IPS-18c (cell line): ENCODE measurements around the gene FAM89A.
"Not testable (repeated sequence)": the region's sequence is repeated elsewhere in the genome, so short reads cannot be mapped to it uniquely, and the experiment has no call there.

ENCODE experiments used
- H3K4me3 ChIP-seq: 2 replicates; pipeline ENCODE4 v1.7.0; 2013; ENCODE audit warnings: low read depth, mild to moderate bottlenecking, low read length, moderate library complexity; ENCODE audit not compliant: insufficient read depth
- H3K9me3 ChIP-seq: one replicate; pipeline ENCODE4 v1.6.1; 2013; ENCODE audit warnings: mild to moderate bottlenecking, low read length, moderate library complexity; ENCODE audit not compliant: control insufficient read depth, insufficient read depth

Gene FAM89A

DNA sequence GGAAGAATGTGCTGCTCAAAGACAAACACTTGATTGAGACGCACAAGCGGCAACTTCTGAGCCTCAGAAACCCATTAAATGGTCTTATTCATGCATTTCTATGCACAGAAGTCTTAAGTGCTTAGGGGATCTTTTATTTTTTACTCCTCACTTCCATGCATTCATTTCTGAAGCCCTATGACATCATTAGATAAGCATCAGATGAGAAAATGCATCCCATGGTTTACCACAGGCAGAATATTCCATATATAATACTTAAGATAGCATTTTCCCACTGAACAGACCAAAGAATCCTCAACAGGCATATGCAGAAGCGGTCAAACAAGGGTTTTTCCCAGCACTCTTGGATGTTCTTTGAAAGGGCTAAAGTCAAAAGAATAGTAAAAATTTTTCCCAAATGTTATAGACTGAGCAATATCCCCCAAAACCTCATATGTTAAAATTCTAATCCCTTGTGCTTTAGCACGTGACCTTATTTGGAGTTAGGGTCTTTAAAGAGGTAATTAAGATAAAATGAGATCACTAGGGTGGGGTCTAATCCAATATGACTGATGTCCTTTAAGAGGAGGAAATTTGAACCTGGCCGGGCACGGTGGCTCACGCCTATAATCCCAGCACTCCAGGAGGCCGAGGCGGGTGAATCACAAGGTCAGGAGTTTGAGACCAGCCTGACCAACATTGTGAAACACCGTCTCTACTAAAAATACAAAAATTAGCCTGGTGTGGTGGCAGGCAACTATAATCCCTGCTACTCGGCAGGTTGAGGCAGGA is 22.6 kb upstream of the FAM89A start:
- Histone ChIP-seq H3K9me3 (no peaks in the 10 kb centered on the region), H3K4me3 (no peak overlapping the region)

DNA sequence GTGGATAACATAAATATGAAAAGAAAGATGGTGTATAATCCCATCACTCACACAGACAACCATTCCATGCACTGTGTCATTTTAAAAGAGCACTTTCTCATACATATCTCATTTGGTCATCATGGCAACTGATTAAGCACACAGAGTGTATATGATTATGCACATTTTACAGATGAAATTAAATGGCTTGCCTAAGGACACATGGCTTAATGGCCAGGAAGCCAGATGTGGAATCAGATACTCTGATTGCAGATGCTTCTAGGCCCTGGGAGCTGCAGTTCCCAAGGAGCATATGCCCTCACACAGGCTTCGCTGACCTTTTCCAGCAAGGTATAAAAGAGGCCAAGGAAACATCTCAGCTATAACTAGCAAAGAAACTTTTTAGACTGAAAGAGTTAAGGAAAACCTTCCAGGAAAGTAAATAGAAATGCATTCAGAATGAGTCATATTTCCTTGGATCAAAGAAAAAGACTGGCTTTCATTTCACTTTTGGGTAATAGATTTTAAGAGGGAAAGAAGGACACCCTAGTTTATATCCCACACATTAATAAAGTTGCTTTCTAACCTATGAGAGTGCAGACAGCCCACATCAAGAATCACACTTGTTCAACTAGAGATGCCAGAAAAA is 19.6 kb upstream of the FAM89A start:
- Histone ChIP-seq H3K4me3 (no peak overlapping the region), H3K9me3 (no peaks in the 10 kb centered on the region)

DNA sequence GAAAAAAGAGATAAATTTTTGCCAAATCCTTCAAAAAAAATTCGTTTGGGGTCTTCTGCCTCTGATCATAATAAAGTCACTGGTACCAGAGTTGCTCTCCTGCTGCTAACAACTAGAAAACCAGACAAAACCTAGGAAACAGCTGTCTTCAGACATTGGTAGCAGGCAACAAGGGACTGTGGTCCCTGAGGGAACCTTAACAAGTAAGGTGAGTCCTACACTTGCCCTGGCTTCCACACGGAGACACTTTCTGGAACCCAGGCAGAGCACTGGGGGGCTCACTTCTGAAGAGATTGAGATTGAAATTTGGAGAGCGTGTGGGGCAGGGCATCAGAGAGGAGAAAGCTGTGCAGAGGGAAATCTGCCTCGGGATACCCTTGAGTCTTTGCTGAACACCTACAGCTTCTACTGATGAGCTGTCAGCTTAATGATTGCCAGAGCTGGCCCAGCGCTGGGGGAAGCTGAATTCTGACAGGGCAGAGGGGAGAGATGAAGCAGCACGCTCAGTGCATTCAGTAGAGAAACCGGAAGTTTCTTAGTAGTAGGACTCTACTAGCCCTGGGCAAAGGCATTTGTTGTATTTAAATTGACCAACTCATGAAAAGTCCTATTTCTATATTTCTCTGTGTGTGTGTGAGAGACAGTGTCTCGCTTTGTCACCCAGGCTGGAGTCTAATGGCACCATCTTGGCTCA is 18.5 kb upstream of the FAM89A start:
- no peak overlapping the region for H3K4me3 ChIP-seq
- H3K9me3 ChIP-seq = no peaks in the 10 kb centered on the region

DNA sequence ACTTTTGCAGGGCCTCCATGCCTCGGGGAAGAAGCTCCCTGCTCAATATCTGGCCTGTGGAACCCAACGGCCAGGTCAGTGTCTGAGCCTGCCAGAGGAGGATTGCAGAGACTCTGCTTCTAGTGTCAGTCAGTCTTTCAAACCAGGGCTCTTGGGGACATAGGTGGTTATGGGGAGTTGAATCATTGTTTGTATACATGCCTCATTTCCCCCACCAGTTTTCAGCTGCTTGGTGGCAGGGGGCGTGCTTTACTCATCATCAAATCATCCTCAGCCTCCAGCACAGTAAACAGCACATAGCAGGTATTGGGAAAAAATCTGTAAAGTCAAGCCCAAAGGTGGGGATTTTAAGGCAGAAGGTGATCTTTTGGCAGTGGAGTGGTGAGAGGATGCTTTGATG is 17.4 kb upstream of the FAM89A start:
- Histone ChIP-seq H3K4me3 (no peak overlapping the region), H3K9me3 (no peaks in the 10 kb centered on the region)

DNA sequence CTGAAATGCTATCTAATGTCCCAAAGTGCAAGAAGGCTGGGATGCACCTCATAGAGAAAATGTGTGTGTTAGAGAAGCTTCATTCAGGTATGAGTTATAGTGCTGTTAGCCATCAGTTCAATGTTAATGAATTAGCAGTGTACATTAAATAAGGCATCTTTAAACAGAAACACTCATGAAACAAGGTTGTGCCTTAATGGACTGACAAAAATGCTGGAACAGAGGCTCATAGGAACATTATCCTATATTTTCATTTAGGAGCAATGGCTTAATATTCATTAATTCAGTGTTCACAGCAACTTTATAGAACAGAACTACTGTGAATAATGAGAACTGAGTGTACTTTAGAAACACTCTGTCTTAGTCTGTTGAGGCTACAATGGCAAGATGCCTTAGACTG is 15.2 kb upstream of the FAM89A start:
- H3K9me3 ChIP-seq = no peaks in the 10 kb centered on the region
- no peak overlapping the region for H3K4me3 ChIP-seq

DNA sequence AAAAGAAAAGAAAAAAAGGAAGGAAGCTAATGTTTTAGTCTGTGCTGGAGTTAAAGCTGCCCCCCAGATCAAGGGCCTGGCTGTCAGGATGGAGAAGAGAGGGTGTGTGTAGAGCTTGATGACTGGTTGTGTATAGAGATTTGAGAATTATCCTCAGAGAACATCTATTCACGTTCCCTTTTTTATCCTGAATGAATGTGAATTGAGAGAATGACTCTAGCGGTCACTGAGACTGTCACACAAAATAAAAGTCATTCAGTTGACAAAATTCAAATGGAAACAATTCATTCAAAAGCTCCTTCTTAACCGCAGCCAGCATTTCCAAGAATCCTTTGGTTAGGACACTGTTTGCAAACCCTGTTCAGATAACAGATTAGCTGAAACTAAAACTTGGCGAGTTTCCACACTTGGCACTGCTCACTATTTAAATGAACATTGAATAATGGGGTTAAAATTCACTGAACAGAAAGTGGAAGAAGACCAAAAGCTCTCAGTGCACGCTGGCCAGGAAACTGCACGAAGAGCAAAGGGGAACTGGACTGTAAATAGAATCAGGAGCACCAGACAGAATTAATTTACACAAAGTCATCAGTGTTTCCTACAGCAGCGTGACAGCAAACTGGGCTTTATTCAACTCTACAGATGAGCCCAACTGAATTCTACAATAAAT is 13.6 kb upstream of the FAM89A start:
- Histone ChIP-seq H3K4me3 (no peak overlapping the region), H3K9me3 (no peaks in the 10 kb centered on the region)

DNA sequence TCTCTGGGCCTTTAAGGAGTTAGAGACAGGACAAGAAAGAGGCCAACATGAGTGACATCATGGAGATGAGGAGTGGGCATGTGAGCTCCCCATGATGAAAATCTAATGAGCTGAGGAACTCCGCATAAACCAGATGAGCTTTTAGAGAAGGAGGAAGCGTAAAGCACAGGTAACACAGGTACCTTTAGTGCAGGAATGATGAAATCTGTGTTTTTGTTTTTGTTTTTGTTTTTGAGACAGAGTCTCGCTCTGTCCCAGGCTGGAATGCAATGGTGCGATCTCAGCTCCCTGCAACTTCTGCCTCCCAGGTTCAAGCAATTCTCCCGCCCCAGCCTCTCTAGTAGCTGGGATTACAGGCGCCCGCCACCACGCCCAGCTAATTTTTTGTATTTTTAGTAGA is 12.7 kb upstream of the FAM89A start:
- Histone ChIP-seq H3K9me3 (no peaks in the 10 kb centered on the region), H3K4me3 (no peak overlapping the region)

DNA sequence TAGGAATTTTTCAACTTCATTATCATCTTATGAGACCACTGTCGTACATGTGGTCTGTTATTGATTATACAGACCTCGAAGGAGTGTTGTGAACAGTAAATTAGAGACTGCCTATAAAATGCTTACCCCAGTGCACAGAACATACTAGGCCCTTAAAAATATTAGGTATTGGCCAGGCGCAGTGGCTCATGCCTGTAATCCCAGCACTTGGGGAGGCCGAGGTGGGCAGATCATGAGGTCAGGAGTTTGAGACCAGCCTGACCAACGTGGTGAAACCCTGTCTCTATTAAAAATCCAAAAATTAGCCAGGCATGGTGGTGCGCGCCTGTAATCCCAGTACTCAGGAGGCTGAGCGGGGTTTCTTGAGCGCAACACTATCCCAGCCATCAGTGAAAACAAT is 10.9 kb upstream of the FAM89A start:
- not testable (repeated sequence) for H3K4me3 ChIP-seq, H3K9me3 ChIP-seq

DNA sequence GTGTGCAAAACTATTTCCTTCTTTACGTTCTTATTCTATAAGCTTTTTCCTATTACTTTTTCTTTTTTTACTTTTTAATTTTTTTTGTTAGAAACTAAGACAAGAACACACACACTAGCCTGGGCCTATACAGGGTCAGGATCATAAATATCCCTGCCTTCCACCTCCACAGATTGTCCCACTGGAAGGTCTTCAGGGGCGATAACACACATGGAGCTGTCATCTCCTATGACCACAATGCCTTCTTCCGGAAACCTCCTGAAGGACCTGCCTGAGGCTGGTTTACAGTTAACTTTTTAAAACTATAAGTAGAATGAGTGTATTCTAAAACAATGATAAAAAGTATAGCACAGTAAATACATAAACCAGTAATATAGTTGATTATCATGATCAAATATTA is 10.3 kb upstream of the FAM89A start:
- H3K9me3 ChIP-seq = no peaks in the 10 kb centered on the region
- H3K4me3 ChIP-seq = no peak overlapping the region

DNA sequence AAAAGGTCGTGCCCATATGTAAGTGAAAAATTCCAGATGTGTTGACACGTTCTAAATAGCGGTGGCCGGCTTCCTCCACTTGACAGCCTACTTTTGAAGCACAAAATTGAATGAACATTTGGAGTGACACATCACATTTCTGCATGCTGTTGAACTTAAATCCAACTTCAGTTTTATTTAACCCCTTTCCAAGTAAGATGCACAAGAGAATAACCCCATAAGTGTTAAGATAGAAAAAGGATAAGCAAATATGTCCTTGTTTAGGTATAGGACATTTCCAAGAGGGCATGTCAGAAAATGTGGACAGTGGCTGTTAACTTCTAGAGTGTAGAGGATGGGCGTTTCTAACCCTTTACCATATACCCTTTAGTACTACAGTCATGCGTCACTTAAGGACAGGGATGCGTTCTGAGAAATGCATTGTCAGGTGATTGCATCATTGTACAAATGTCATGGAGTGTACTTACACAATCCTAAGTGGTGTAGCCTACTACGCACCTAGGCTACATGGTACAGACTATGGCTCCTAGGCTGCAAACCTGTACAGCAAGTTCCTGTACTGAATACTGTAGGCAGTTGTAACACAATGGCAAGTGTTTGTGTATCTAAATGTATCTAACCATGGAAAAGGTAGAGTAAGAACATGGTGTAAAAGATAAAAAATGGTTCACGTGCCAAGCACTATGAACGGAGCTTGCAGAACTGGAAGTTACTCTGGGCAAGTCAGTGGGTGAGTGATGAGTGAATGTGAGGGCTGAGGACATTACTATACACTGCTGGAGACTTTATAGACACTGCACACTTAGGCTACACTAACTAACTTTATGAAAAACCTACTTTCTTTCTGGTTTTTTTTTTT is 9.3 kb upstream of the FAM89A start:
- H3K9me3 ChIP-seq = peaks cover 2% of the 10 kb centered on the region
- no peak overlapping the region for H3K4me3 ChIP-seq

DNA sequence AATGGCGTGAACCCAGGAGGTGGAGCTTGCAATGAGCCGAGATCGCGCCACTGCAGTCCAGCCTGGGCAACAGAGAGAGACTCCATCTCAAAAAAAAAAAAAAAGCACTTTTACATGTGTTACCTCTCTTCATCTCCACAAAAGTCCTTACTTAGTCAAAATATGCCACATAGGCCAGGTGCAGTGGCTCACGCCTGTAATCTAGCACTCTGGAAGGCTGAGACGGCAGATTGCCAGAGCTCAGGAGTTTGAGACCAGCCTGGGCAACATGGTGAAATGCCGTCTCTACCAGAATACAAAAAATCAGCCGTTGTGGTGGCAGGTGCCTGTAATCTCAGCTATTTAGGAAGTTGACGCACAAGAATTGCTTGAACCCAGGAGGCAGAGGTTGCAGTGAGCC is 8.4 kb upstream of the FAM89A start:
- not testable (repeated sequence) for H3K9me3 ChIP-seq, H3K4me3 ChIP-seq

DNA sequence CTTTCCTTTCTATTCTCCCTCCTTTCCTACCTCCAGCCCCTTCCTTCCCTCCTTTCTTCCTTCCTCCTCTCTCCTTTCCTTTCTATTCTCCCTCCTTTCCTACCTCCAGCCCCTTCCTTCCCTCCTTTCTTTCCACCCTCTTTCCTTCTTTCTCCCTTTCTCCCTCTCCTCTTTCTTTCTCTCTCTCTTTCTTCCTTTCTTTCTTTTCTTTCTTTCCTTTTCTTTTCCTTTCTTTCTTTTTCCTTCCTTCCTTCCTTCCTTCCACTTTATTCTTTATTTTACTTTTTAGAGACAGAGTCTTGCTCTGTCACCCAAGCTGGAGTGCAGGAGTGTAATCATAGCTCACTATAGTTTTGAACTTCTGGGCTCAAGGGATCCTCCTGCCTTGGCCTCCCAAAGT is 7.5 kb upstream of the FAM89A start:
- not testable (repeated sequence) for H3K9me3 ChIP-seq, H3K4me3 ChIP-seq

DNA sequence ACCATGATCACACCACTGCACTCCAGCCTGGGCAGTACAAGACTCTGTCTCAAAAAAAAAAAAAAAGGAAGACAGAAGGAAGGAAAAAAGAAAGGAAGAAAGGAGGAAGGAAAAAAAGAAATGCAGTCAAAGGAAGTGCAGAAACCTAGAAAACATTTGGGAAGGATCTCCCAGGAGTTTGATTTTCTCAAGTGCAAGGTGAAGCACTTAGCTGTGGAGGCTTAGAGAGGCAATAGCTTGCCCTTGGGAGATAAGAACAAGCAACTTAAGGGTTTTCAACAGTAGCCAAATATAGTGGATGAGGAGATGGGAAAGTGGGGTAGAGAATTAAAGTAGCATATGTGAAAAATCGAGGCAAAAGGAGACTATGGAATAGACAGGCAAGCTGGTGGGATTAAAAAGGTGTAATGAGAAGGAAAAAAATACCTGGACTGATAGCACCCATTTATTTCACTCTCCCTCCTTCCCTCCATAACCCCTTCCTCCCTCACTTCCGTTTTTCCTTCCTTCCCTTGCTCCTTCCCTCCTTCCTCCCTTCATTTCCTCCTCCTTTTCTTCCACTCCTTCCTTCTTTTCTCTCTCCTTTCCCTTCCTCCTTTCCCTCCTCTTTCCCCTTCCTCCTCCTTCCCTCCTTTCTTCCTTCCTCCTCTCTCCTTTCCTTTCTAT is 6.8 kb upstream of the FAM89A start:
- Histone ChIP-seq H3K9me3 (peaks cover 2% of the 10 kb centered on the region), H3K4me3 (no peak overlapping the region)

DNA sequence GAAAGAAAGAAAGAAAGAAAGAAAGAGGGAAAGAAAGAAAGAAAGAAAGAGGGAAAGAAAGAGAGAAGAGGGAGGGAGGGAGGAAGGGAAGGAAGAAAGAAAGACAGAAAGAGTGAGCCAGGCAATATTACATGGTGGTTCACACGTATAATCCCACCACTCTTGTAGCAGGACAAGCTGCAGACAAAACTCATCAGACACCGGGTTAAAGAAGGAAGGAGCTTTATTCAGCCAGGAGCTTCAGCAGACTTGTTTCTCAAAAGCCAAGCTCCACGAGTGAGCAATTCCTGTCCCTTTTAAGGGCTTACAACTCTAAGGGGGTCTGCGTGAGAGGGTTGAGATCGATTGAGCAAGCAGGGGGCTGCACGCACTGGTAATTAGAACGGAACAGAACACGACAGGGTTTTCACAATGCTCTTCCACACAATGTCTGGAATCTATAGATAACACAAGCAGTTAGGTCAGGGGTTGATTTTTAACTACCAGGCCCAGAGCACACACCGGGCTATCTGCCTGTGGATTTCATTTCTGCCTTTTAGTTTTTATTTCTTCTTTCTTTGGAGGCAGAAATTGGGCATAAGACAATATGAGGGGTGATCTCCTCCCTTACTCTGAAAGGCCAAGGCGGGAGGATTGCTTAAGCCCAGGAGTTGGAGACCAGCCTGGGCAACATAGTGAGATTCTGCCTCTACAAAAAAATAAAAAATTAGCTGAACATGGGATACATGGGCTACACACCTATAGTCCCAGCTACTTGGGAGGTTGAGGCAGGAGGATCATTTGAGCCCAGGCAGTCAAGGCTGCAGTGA is 6.1 kb upstream of the FAM89A start:
- not testable (repeated sequence) for H3K9me3 ChIP-seq, H3K4me3 ChIP-seq

DNA sequence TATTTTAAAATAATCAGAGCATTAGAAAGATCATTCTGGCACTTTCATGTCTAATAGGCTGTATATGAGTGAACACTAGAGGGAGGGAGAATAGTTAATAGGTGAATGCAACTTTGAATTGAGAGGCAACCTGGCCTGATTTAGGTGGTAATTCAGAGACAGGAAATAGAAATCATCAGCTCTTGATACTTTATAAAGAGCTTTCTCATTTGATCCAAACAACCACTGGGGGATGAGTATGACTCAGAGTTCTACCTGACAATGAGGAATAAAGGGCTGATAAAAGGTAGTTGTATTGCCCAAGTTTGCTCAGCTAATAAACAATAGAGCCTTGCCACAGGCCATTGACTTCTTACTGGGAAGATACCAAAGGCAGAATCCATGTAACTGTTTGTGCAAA is 5.2 kb upstream of the FAM89A start:
- peaks cover 2% of the 10 kb centered on the region for H3K9me3 ChIP-seq

DNA sequence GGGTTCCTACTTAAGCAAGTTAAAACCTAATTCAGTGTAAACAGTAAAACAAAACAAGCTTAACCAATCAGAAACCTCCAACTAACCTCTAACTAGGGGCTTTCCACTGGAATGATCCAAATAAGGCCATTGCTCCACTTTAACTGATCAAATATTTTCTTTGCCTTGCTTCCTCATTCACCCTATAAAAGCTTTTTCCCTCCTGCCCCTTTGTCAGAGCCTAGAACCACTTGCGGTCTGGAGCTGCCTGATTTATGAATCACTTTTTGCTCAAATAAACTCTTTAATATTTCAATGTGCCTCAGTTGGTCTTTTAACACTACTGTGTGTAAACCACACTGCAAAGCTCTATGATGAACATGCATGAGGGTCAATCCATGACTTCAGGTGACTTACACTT is 4.5 kb upstream of the FAM89A start:
- peaks cover 2% of the 10 kb centered on the region for H3K9me3 ChIP-seq
- no peak overlapping the region for H3K4me3 ChIP-seq

More for the DNA sequence above, 5.2 kb upstream of the FAM89A start:
- H3K4me3 ChIP-seq = no peak overlapping the region
